ENCODE results near the gene MYL6B.
"Not testable (repeated sequence)": the region's sequence is repeated elsewhere in the genome, so short reads cannot be mapped to it uniquely, and the experiment has no call there.

The MYL6B gene

GRCh38 chr12:56154246-56154771 is 1.9 kb downstream of the MYL6B start:
- no peak for DNase-seq

- DNase-seq, result no peak
These were observed 2.4 kb downstream of the MYL6B start for GRCh38 chr12:56154818-56155217.

- DNase-seq, result no peak
These were observed 3.0 kb downstream of the MYL6B start for GRCh38 chr12:56155256-56155845.

GRCh38 chr12:56156464-56157200 is 4.2 kb downstream of the MYL6B start:
- not testable (repeated sequence) for DNase-seq

GRCh38 chr12:56157201-56158028 is 5.0 kb downstream of the MYL6B start:
- peak; percentile 70 for DNase-seq

GRCh38 chr12:56158029-56158925 is 5.9 kb downstream of the MYL6B start, which contains the start of gene MYL6:
Gene MYL6, plus strand, starts transcription at chr12:56158359. Its CDS starts 43 bp downstream, at chr12:56158402.
- DNase-seq, result peak; percentile 92

- DNase-seq, result no peak
These were observed 6.6 kb downstream of the MYL6B start for GRCh38 chr12:56158926-56159461.

GRCh38 chr12:56159482-56160192 is 7.2 kb downstream of the MYL6B start:
- no peak for DNase-seq

- DNase-seq, result peak; percentile 72
These were observed 7.9 kb downstream of the MYL6B start for GRCh38 chr12:56160193-56160763.

- DNase-seq, result no peak
These were observed 8.7 kb downstream of the MYL6B start for GRCh38 chr12:56160894-56161689.

GRCh38 chr12:56161690-56162351 is 9.4 kb downstream of the MYL6B start:
- no peak for DNase-seq

GRCh38 chr12:56162468-56163290 is 10.3 kb downstream of the MYL6B start:
- no peak for DNase-seq

- DNase-seq, result no peak
These were observed 11.4 kb downstream of the MYL6B start for GRCh38 chr12:56163533-56164344.

GRCh38 chr12:56164345-56164729 is 11.9 kb downstream of the MYL6B start:
- DNase-seq, result no peak

GRCh38 chr12:56165369-56165768 is 13.0 kb downstream of the MYL6B start:
- DNase-seq, result no peak

- no peak for DNase-seq
These were observed 16.9 kb downstream of the MYL6B start for GRCh38 chr12:56169229-56169759.

- no peak for DNase-seq
These were observed 20.5 kb downstream of the MYL6B start for GRCh38 chr12:56172839-56173238.
